Measurements from ENCODE around the gene BPIFB1.

The BPIFB1 gene

DNA sequence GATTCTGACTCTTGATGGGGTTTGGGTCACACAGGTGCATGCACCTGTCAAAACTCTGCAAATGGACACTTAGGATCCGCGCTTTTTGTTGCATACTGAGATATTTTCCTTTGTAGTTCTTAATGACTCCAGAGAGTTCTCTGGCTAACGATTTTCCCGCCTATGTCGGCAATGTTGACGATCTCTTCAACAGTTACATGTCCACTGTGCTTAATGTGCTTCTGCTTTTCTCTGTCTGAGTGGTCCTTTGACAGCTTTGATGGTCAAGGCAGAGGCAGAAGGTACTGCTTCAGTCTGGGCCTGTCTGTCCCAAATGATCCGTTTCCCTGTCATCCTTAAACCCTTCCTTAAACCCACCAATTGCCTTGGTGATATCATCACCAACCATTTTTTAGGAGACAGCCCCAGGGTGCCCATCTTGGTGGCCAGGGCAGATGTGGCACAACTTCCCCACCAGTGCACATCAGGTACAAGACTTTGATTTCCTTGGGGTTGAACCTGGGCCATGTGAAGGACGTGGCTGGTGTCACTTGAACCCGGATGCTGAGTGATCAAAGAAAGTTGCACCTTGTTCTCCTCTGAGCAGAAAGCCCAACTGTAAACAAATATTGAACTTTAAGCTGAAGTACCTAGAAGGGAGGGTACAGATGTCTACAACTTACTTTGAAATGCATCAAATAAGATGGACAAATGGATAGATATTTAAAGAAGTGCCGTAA is 10.7 kb upstream of the BPIFB1 start:
- DNase-seq (ENCODE audit: low spot score): no peak

DNA sequence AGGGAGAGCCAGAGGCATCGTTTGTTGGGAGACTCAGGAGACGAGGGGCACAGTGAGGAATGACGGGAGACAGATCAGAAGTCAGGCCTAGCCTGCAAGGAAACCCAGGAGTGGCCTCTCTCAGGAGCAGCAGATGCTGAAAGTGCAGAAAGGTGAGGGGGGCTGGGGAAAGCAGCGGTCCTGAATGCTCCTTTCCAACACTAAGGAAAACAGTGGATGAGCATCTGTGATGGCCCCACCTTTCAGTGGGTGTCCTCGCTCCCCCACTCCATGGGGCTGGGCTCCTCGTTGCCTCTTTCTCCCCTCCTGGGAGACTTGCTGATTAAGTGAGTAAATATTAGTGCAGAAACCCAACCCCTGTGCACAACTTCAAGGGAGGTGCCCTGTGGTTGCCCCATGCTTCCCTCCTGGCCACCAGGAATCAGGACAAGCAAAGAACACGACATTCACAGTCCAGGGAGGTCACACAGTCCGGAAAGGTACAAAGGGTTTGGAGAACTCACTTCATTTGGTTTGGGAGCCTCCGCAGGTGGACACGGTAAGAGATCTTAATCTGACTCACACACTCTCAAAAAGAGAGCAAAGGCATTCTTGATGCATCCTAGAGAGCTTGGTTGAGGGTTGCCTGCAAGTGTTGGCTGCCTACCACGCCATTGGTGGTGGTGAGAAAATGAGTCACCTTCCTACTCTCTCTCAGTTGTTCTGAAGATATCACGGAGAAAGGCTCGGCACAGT is 9.7 kb upstream of the BPIFB1 start:
- no peak for DNase-seq (ENCODE audit: low spot score)

DNA sequence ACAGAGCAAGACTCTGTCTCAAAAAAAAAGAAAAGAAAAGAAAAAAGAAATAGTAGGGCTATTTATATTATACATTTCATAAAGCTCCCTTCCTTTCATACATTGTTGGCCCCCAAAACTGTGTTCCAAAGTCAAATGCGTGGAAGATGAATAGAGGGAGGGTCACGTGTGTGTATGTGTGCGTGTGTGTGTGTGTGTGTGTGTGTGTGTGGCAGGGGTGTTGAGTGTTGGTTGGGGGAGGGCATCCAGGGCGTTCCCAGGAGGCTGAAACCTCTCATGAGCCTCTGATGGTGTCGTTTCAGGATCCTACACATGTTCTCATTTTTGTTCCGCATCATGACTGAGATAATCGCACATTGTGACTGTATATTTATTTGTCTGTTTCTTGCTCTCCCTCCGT is 7.8 kb upstream of the BPIFB1 start:
- DNase-seq (ENCODE audit: low spot score): no peak

DNA sequence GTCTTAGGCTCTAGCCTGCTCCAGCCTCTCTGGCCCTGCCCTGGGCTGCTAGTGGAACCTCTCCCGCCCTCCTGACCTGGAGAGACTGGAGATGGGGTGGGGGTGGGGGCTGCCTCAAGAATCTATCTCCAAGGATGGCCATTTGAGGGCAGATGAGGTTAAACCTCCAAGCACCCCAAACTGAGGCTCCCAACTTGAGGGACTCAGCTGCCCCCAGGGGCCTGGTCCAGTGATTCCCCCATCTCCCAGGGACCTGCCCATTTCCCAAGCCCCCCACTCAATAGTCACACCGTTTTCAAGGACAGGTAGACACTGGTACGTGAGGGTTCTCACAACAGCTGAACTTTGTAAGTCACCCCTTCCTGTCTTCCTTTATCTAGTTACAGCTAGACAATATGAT is 7.1 kb upstream of the BPIFB1 start:
- no peak for DNase-seq (ENCODE audit: low spot score)

GRCh38 chr20:33276303-33277113 is 6.5 kb upstream of the BPIFB1 start:
- DNase-seq (ENCODE audit: low spot score): no peak

DNA sequence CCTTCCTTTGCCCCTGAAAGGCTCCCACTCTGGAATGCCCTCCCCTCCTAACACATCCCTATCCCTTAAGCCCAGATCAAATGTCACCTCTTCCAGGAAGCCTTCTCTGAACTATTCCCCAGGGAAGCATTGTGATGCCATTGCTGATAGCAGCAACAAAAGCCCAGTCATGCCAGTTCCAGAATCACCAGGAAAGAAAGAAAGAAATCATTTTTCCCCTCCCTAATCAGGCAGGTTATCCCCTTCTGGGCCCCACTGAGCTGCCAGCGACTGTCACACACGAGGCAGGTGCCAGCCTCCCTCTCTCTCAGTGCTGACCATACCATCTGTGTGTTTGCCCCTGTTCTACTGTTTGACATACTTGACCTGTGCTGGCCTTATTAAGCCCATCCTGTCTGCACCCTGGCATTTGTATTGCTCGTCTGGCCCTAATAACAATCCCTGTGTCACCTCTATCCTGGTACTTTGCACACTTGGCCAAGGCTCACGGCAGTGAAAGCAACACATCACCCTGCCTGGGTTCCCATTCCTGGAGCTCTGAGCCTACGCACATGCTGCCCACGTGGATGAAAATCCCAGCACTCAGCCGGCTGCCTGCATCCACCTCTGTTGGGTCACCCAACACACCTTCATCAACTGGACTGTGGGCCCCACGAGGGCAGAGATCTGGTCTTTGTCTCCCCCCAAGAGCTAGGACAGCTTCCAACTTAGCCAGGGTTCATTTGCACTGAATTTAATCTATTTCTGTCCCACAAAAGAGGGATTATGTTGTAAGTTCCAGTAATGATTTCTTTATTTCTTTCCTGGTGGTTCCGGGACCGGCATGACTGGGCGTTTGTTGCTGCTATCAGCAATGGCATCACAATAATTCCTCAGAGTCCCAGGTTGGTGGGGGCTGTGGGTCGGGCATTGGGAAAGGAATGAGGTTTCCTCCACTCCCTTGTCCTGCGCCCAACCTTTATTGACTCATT is 5.3 kb upstream of the BPIFB1 start:
- no peak for DNase-seq (ENCODE audit: low spot score)

DNA sequence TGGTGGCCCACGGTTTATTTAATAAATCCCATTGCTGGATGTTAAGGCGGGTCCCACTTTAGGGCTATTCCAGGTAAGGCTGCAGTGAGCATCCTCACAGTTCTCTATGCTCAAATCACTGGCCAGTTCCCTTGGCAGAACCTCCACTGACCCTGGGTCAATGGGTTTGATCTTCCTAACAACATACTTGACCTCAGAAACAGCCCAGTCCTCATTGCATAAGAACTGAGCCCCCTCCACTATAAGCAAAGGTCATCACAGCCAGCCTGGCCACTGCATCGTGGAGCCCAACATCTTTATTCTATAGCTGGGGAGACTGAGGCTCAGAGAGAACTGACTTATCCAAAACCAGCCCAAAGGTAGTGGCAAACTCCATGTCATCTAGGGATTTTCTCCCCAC is 4.3 kb upstream of the BPIFB1 start:
- DNase-seq (ENCODE audit: low spot score): no peak

DNA sequence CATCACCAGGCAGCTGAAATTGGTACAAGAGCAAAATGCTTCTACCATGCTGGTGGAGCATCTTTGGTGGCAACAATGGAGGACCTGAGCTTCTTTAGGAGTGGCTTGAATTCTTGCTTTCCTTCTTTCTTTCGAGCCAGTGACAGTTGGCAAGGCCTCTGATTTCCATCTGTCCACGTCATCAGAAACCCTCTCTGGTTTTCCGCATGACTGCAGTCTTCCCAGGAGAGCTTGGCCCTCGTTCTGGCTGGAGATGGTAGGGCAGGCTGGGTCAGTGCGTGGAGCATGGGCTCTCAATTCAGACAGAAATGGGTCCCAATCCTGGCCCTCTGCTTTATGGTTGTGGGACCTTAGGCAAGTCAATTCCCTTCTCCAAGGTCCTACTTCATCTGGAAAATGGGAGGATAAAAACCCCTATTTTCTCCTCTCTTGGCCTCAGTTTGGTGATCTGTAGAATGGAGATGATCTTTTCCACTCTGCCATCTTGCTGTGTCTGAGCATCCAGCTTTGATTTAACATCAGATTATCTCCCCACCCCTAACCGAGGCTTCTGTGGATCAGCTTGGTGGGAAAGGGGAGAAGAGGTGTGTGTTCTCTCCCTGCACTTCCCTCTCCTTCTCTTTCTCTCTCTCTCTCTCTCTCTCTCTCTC is 3.6 kb upstream of the BPIFB1 start:
- DNase-seq (ENCODE audit: low spot score): no peak

- no peak for DNase-seq (ENCODE audit: low spot score)
Measured at GRCh38 chr20:33280000-33280680, 2.9 kb upstream of the BPIFB1 start.

DNA sequence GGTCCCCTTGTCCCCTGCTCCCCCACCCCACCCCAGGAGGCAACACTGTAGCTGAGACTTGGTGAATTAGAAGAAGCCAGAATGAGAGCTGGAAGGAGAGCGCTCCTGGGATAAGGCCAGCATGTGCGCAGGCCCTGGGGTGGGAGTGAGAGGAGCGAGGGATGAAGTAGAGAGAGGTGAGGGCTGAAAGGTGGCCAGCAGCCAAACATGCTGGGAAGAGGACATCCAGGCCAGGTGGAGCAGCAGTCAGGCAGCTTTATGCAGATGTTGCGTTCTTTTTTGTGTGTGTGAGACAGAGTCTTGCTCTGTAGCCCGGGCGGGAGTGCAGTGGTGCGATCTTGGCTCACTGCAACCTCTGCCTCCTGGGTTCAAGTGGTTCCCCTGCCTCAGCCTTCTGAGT is 2.2 kb upstream of the BPIFB1 start:
- no peak for DNase-seq (ENCODE audit: low spot score)

- no peak for DNase-seq (ENCODE audit: low spot score)
Measured at GRCh38 chr20:33281550-33282146, 1.4 kb upstream of the BPIFB1 start.

- no peak for DNase-seq (ENCODE audit: low spot score)
Measured at GRCh38 chr20:33282196-33282934, 649 bp upstream of the BPIFB1 start.

GRCh38 chr20:33284284-33284683 is 1.3 kb downstream of the BPIFB1 start:
- no peak for DNase-seq (ENCODE audit: low spot score)

DNA sequence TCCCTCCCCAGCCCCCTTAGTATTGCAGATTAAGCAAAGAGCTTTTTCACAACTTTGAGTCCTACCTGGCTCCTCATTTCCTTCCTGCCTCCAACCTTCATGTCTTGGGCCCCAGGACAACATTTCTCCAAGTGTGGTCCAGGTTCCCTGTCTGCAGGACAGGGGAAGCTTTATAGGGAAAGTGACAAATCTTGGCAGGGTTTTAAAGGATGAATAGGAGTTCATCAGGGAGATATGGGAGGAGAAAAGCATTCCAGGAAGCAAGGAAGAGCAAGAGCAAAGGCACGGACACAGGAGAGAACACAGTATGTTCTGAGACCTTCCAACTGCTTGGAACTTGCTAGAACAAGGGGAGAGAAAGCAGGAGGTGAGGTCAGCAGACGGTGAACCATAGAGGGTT is 1.9 kb downstream of the BPIFB1 start:
- no peak for DNase-seq (ENCODE audit: low spot score)

- no peak for DNase-seq (ENCODE audit: low spot score)
Measured at GRCh38 chr20:33285861-33286495, 3.0 kb downstream of the BPIFB1 start.

DNA sequence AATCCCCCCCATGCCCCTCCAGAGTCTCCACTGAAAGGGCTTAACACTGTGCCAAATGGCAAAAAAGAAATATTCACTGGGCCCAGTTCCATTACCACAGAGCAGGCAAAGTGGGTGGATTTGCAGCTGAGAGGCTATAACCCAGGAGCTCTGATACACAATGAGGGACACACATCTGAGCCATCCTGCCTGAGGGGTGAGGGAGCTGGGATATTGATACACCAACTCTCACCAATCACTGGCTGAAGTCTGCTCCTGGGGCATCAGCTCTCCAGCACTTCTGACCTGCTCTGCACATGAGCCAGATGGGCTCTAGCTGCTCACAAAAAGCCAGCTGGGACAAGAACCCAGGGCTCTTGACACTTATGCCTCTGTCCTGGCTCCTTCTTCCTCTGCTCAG is 4.9 kb downstream of the BPIFB1 start:
- no peak for DNase-seq (ENCODE audit: low spot score)

DNA sequence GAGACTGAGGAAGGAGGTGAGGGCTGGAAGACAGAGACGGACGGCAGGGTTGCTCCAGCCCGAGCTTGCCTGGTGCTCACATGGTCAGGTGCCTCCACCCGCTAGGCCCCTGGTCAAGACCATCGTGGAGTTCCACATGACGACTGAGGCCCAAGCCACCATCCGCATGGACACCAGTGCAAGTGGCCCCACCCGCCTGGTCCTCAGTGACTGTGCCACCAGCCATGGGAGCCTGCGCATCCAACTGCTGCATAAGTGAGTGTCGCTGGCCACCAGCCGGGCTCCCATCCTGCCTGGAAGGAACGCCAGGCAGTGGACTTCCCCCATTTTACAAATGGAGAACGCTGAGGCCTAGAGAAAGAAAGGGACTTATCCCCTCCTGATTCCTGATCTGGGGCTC is 7.8 kb downstream of the BPIFB1 start:
- DNase-seq (ENCODE audit: low spot score): no peak

GRCh38 chr20:33291416-33291815 is 8.4 kb downstream of the BPIFB1 start:
- DNase-seq (ENCODE audit: low spot score): no peak

GRCh38 chr20:33291830-33292355 is 8.9 kb downstream of the BPIFB1 start:
- DNase-seq (ENCODE audit: low spot score): peak; percentile 43

Measured in AG08395 (cell line).